HG03575 (cell line): ENCODE results near the gene NDUFB8.
"Not testable (repeated sequence)": the region's sequence is repeated elsewhere in the genome, so short reads cannot be mapped to it uniquely, and the experiment has no call there.

Source experiments
- ATAC-seq: cut with Tn5 transposase; IDR thresholded peaks from one replicate; pipeline ENCODE4 v1.9.1; 2021; ENCODE audit not compliant: unreplicated experiment, insufficient number of reproducible peaks, low FRiP score; ENCODE audit errors: extremely low read depth

NDUFB8 gene

GRCh38 chr10:100529475-100530298 lies at the start of gene NDUFB8:
TSS of gene NDUFB8 (minus strand) at chr10:100529871. CDS start at chr10:100529851, 20 bp downstream.
- ATAC-seq: no peak

GRCh38 chr10:100576282-100576635 lies 46.6 kb upstream of the NDUFB8 start:
- ATAC-seq: no peak

- ATAC-seq: no peak
These were observed 46.1 kb upstream of the NDUFB8 start for GRCh38 chr10:100575585-100576281.

GRCh38 chr10:100575146-100575545 lies 45.5 kb upstream of the NDUFB8 start:
- ATAC-seq: not testable (repeated sequence)

- no peak for ATAC-seq
These were observed 41.6 kb upstream of the NDUFB8 start for GRCh38 chr10:100571084-100571856.

GRCh38 chr10:100570506-100570905 lies 40.8 kb upstream of the NDUFB8 start:
- ATAC-seq: no peak

- no peak for ATAC-seq
These were observed 40.2 kb upstream of the NDUFB8 start for GRCh38 chr10:100569687-100570481.

- no peak for ATAC-seq
These were observed 39.2 kb upstream of the NDUFB8 start for GRCh38 chr10:100568912-100569311.

- ATAC-seq: no peak
These were observed 38.2 kb upstream of the NDUFB8 start for GRCh38 chr10:100567826-100568225.

- ATAC-seq: no peak
These were observed 37.6 kb upstream of the NDUFB8 start for GRCh38 chr10:100567249-100567648.

- no peak for ATAC-seq
These were observed 36.9 kb upstream of the NDUFB8 start for GRCh38 chr10:100566561-100566960.

- ATAC-seq: no peak
These were observed 35.7 kb upstream of the NDUFB8 start for GRCh38 chr10:100565206-100565985.

- no peak for ATAC-seq
These were observed 32.5 kb upstream of the NDUFB8 start for GRCh38 chr10:100562008-100562672.

GRCh38 chr10:100561005-100561404 lies 31.3 kb upstream of the NDUFB8 start:
- ATAC-seq: no peak

GRCh38 chr10:100560248-100560647 lies 30.6 kb upstream of the NDUFB8 start:
- no peak for ATAC-seq

- ATAC-seq: no peak
These were observed 25.2 kb upstream of the NDUFB8 start for GRCh38 chr10:100554902-100555301.

- ATAC-seq: no peak
These were observed 24.3 kb upstream of the NDUFB8 start for GRCh38 chr10:100553929-100554328.

- ATAC-seq: no peak
These were observed 22.1 kb upstream of the NDUFB8 start for GRCh38 chr10:100551738-100552137.
